ENCODE measurements around the gene LHFPL3.

LHFPL3 gene

DNA sequence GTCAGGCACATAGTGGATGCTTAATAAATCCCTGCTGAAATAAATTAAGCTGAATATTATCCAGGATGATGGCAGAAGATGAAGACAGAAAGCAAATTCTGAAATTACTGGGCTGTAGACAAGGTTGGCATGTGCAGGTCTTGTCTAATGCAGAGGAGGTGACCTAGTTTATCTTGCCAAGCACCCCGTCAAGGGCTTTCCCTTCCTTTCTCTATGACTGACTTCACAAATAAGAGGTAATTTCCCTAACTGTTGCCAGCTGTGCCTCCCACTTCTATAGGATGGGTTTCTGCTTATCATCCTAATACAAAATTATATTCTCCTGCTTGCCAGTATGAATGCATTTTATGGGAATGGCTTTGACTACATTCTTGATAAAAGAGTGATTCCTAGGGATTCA, 38.0 kb downstream of the LHFPL3 start:
- Histone ChIP-seq H3K27ac (no peak overlapping the region), H3K4me3 (no peak overlapping the region)

DNA sequence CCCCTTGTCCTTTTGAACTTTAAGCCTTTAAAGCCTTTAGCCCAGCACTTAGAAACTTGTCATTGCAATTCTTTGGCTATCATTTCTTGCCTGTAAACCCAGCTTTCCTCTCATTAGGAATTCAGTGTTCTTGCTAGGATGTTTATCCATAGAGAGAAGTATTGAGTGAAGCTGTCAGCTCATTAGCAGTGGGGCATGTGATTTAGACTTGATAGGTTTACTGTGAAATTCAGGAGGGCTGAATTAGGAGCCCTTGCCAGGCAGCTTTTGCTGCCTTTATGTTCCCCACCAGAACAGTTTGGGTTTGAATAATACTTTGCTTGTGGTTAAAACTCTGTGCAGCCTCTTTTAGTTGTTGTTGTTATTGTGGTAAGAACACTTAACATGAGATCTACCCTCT, 39.5 kb downstream of the LHFPL3 start:
- Histone ChIP-seq H3K4me3 (no peak overlapping the region), H3K27ac (no peak overlapping the region)

DNA sequence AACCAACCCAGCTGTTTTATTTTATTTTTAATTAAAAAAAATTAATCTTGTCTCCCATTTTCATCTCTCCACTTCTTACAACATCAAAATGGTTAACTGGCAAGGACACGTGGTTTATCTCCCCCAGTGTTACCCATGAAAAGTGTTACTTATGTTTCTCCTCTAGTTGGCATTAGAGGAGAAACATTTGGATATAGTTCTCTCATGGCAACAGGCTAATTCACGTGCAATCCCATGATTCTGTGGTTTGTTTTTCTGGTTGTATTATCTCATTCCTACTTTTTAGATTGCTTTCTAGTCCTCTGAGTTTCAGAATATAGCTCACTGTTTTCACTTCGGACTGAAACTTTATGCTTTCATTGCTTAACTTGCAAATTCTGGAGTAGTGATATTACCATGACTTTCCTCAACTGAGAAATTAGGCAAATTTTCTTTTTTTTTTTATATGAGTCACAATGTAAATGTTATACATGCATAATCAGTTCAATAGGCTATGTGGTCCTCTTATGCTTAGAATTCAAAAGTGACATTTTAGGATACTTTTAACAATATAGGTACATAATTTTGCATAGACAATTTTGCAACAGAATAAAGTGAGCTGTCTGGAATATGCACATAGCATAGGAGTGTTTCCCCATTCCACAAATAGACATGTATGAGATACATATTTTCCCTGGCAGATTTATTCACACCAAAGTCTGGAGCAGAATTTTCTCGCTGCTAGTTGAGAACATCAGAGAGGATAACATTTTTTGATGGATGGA, 43.0 kb downstream of the LHFPL3 start:
- Histone ChIP-seq H3K27ac (no peak overlapping the region), H3K4me3 (no peak overlapping the region)

DNA sequence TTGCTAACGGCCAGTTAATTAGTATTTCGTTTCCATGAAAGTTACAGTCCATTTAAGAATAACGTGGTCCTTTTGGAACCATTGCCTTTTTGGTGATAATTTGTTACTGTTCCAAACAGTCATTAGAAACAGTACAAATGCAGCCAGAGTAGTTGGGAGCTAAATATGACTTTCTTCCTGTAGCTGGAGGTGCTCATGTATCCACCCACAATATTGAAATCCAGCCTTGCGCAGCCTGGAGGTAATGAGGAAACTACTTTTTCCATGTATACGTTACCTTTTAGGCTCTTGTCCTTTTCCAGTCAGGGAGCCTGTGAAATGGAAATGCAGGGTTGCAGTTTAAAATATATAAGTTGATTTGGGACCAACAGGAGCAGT, 43.6 kb downstream of the LHFPL3 start:
- Histone ChIP-seq H3K27ac (no peak overlapping the region), H3K4me3 (no peak overlapping the region)

DNA sequence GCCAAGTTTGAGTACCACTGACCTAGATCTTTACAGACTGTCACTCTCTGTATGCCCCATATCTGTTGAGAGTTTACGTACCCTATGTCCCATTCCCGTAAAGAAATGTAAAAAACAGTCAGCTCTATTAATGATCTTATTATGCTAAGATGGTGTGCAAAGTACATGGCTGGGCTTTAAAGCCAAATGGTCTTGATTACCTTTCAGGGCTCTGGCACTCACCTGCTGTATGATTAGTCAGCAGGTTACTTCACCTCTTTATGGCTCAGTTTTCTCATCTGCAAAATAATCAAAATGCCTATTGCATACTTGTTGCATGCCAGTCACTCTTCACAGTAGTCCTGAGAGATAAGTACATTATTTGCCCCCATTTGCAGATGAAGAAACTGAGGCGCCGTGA, 54.2 kb downstream of the LHFPL3 start:
- Histone ChIP-seq H3K4me3 (no peak overlapping the region), H3K27ac (no peak overlapping the region)

DNA sequence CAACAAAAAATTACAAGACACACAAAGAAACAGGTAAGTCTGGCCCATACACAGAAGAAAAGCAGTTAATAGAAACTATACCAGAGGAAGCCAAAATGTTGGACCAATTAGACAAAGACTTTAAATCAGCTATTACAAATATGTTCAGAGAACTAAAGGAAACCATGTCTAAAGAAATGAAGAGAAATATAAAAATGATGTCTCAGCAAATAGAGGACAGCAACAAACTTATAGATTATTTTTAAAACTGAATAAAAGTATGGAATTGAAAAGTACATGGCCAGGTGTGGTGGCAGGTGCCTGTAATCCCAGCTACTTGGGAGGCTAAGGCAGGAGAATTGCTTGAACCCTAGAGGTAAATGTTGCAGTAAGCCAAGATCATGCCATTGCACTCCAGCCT, 58.5 kb downstream of the LHFPL3 start:
- no peak overlapping the region for H3K4me3 ChIP-seq
- H3K27ac ChIP-seq, result no peak overlapping the region

DNA sequence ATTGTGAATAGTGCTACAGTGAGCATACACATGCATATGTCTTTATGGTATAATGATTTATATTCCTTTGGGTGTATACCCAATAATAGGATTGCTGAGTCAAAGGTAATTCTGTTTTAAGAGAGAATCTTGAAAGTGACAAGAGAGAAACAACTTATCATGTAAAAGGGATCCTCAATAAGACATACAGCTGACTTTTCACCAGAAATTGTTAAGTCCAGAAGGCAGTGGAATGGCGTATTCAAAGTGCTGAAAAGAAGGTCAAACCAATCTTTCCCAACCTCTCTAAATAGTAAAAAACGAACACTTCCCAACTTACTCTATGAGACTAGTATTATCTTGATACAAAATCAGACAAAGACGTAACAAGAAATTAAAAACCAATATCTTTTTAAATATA, 59.8 kb downstream of the LHFPL3 start:
- Histone ChIP-seq H3K27ac (no peak overlapping the region), H3K4me3 (no peak overlapping the region)

DNA sequence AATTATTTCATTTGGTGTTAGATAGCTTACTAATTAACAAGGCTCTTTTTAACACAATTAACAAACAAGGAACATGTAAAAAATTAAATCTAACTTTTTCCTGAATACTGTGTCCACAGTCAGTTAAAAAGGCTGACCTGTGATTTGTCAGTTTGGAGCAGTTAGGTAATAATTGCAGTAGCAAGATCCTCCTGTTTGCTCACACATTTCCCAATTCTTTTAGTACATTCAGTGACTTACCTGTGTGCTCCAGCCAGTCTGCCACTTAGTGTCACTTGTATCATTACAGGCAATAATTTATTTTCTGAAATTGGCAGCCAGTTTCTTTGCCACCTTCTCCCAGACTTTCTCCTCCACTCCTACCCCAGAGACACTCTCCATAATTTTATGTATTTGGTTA, 66.8 kb downstream of the LHFPL3 start:
- H3K27ac ChIP-seq, result no peak overlapping the region
- H3K4me3 ChIP-seq, result no peak overlapping the region

DNA sequence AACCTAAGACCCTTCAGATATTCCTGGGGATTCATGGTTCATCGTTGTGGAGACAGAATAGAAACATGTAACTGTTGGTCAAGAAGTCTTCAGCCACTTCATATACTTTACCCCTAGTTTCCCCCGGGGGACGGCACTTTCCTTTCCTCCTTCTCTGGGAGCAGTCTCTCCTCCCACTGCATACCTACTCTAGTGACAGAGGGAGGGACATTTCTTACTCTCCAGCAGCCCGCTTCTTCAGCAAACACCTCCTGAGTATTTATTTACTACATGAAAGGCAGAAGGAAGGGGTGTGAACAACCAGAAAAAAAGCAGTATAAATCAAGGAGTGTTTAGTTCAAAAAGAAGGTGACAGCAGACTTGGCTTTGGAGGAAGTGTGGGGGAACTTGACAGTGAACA, 69.0 kb downstream of the LHFPL3 start:
- H3K27ac ChIP-seq, result no peak overlapping the region
- H3K4me3 ChIP-seq, result no peak overlapping the region

DNA sequence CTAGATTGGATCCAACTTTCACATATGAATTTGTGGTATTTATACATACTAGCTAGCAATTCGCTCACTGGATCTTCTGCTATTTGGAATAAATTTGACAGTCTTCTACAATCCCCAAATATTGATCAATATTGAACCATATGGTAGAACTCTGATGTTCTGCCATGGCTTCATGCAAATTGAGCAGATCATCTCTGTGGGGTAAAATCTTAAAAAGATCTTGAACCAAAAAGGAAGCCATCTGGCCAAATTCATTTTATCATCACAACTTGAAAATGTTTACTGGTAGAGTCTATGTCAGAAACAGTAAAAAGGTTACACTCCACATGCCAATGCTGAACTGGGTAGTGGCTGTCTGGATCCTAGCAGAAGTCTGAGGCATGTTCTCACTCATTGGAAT, 80.0 kb downstream of the LHFPL3 start:
- Histone ChIP-seq H3K4me3 (no peak overlapping the region), H3K27ac (no peak overlapping the region)

DNA sequence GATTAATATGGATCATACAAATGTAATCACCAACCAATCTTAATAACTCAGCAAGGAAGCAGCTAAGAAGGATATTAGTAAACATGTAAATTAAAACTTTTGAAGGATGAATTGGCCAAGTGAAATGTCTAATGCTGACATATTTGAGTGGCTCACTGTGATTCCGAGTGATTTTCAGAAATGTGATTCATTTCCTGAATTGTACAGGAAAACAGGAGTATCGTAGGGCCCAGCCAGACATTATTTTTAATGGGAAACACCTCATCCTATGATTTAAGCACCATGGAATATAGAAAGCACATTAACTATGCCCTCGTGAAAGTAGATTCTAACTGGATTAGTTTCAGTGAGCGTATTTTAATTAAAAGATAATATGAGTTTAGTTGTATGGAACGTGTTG, 82.3 kb downstream of the LHFPL3 start:
- Histone ChIP-seq H3K27ac (no peak overlapping the region), H3K4me3 (no peak overlapping the region)

DNA sequence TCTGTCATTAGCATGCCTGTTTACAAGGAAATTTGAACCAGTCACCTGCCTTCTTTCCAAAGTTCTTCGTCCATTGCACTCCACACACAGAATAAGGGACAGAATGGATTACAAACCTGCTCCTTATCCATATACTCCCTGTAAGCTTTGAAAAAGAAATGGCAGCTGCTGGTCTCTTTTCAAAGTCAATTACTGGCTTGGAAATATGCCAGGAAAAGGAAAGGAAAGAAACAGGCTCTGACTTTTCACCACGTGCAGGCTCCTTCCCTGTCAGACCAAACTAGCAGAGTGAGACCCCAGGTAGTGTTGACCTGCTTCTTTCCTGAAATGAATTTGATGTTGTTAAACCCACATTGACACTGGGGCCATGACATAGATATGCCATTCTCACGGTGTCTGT, 84.5 kb downstream of the LHFPL3 start:
- no peak overlapping the region for H3K4me3 ChIP-seq
- no peak overlapping the region for H3K27ac ChIP-seq

DNA sequence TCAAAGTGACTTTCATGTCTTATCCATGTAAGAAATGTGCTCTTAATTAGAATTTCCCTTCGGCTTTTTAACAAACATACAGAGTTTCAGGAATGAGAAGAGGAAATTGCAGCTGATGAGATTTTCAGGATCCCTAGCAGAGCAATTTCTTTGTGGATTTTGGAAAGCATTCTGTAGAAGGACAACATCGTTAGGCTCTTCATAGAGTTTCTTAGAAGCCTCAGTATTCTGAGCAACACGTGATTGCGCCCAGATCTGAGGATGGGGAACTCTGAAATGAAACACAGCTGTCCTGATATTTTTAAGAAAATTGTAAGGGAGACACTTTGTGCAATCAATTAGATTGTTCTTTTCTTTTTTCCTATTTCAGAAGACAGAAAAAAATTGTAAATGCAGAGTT, 85.8 kb downstream of the LHFPL3 start:
- H3K27ac ChIP-seq, result no peak overlapping the region
- no peak overlapping the region for H3K4me3 ChIP-seq

DNA sequence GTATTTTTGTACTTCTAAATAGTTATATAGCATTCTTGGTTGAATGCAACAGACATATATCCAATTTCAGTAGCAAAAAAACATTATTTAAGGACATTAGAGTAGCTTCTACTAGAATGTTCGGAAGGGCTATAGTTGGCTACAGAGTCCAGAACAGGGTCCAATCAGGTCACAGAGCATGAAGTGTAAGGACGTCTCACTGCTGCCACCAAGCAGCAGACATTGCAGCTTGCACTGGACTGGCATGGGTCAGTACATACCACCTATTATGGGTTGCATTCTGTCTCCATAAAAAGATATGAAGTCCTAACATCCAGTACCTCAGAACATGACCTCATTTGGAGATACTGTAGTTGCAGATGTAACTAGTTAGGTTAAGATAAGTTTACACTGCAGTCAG, 87.3 kb downstream of the LHFPL3 start:
- no peak overlapping the region for H3K4me3 ChIP-seq
- no peak overlapping the region for H3K27ac ChIP-seq

DNA sequence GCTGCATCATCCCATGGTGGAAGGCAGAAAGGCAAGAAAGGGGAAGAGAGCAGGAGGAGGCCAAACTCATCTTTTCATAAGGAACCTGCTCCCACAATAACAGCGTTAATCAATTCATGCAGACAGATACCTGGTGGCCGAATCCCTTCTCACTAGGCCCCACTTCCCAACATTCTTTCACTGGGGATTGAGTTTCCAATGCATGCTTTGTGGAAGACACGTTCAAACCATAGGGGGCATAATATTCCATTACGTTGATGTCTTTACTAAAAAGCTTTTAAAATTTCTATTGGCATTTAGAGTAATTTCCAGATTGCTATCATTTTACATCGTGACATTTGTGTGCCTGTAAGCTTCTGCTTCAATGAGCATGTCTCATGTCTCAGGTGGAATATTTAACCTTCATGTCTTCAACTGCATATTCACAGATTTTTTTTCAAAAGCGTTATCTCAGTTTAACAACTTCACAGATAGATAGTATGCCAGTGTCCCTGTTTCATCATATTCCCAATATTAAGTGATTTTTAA, 88.5 kb downstream of the LHFPL3 start:
- H3K4me3 ChIP-seq, result no peak overlapping the region
- no peak overlapping the region for H3K27ac ChIP-seq

DNA sequence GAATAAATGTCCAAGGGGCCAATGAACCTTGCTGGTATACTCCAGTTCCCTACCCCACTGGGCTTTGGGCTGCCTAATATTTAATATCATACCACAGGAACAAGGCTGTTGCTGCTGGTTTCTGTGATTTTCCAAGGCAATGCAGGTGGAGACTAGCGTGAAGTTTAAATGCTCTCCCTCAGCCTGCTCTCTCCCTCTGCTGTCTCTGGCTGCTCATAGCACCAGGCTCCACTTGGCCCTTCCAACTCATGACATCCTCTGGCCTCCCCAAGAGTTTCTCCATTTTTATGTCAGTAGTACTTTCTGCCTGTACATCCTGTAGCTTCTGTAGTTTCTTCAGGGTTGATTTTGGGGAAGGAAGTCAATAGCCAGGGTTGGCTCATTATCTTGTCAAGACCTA, 103.5 kb downstream of the LHFPL3 start:
- no peak overlapping the region for H3K4me3 ChIP-seq
- no peak overlapping the region for H3K27ac ChIP-seq

DNA sequence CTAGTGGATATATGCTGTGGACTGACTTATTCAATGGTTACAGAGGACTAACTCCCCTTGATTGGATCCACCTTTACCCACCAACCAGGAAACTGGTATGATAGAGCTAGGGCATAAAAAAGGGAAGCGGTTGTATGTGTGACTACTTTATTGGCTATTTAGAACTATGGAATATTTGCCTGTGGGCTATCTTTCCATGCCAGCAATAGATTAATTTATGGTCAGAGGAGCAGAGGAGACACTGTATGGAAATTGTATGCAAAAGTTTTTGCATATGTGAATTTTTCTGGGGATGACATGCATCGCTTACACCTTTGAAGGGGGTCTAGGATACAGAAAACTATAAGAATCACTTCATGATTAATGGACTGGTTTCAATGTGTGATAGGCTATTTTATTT, 105.7 kb downstream of the LHFPL3 start:
- no peak overlapping the region for H3K27ac ChIP-seq

DNA sequence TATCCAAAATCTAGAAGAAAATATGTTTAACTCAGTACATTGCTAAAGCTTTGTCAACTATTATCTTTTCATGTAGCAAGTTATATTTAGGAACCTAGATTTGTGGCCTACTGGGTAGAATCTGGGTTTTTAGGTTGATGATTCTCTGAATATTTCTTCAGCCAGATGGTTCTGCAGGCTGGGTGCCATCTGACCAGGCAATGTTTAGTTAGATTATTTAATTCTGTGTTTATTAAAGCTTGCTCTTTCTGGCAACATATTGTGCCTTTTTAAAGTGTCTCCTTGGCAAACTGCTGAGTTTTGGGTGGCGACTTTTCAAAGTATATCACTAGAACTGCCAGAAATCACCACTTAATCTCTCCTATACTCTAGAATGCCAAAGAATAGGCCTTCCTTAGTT, 114.1 kb downstream of the LHFPL3 start:
- H3K4me3 ChIP-seq, result no peak overlapping the region
- no peak overlapping the region for H3K27ac ChIP-seq

More for the DNA sequence above, 105.7 kb downstream of the LHFPL3 start:
- no peak overlapping the region for H3K4me3 ChIP-seq

DNA sequence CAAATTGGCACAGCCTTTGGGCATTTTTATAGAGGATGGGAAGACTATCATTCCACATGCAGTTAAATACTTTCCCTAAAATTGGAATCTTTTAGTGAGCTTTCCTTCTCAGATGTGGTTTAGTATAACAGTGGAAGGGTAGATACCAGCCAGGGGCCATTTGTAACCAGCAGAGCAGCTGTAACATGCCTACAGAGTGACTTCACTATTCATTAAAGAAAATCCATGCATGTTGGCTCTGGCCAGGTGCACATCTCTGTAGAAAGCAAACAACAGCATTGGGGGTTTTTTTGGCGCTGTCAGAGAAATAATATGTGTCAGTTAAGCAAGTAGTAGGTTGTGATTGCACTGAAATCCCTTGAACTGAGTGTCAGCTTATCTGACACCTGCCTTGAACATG, 115.6 kb downstream of the LHFPL3 start:
- Histone ChIP-seq H3K27ac (no peak overlapping the region), H3K4me3 (no peak overlapping the region)

DNA sequence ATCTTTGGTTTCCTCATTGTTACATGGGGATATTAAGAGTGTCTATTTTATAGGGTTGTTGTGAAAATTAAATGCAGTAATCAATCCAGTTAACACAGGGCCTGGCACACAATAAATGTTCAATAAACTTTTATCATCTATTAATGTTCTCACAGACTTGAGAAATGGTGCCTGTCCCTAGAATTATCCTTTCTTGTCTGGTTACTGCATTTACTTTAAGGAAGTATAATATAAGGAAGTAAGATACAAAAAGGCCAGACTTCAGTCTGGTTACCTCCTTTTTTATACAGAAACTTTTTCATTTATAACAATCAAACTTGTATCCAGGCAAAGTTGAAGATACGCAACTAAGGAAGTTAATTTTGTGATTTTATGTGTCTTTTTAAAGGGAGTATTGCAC, 117.0 kb downstream of the LHFPL3 start:
- H3K4me3 ChIP-seq, result no peak overlapping the region
- H3K27ac ChIP-seq, result no peak overlapping the region

DNA sequence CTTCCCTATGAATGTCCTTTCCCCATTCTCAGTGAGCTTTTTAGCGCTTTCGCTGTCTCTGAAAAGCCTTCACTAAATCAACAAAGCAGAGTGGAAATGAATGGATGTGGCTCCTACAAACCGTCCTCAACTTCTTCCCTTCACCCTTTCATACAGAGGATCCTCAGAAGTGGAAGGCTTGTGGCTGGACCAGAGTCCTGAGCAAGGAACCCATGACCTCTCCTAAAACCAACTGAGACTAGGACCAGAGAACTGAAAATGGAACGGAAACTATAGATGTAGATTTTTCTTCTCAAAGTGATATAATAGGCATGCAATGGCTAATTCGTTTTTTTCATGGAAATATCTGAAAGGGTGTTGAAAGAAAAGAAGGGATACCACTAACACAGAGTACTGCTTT, 122.5 kb downstream of the LHFPL3 start:
- H3K27ac ChIP-seq, result no peak overlapping the region
- no peak overlapping the region for H3K4me3 ChIP-seq

DNA sequence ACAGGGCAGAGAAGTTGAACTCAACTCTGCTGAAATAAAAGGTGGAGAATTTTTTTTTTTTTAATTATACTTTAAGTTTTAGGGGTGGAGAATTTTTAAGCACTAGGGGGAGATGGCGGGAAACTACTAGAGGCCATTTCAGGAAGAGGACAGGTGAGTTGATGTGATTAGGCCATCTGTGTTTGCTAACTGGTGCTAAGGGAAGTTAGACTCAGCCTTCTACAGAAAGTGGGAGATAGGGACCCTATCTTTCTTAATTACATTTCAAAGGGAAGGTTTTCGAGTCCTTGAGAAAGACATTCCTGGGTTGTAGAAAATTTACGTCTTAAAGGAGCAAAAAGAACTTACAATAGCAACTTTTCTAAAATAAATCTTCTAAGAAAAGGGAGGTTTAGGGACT, 124.8 kb downstream of the LHFPL3 start:
- H3K27ac ChIP-seq, result no peak overlapping the region
- H3K4me3 ChIP-seq, result no peak overlapping the region

Measured in skin epidermis (tissue), 12 donors.